ENCODE results near the gene RTL5. TPM values are rescaled to one million over a fixed set of nuclear protein-coding genes. Genes with fewer than 3 reads are reported as not detected.
"Not testable (repeated sequence)": the region's sequence is repeated elsewhere in the genome, so short reads cannot be mapped to it uniquely, and the experiment has no call there.

Gene RTL5
- total RNA-seq (2021) (8.4 and 11.5 TPM in 2 replicates), Bru-seq, nascent RNA (percentile 49 among the genes with signal in this experiment), BruChase-seq, experiment 1, labeled RNA remaining after a 2-hour chase (percentile 67 among the genes with signal in this experiment), BruChase-seq, experiment 2, labeled RNA remaining after a 6-hour chase (percentile 84 among the genes with signal in this experiment)
- long read RNA-seq, full-length matches to known transcripts = 7 of 7 reads
- long read RNA-seq, partial matches to known transcripts = 0 of 7 reads
- long read RNA-seq, other reads (novel, unspliced or antisense) = 0 of 7 reads

DNA sequence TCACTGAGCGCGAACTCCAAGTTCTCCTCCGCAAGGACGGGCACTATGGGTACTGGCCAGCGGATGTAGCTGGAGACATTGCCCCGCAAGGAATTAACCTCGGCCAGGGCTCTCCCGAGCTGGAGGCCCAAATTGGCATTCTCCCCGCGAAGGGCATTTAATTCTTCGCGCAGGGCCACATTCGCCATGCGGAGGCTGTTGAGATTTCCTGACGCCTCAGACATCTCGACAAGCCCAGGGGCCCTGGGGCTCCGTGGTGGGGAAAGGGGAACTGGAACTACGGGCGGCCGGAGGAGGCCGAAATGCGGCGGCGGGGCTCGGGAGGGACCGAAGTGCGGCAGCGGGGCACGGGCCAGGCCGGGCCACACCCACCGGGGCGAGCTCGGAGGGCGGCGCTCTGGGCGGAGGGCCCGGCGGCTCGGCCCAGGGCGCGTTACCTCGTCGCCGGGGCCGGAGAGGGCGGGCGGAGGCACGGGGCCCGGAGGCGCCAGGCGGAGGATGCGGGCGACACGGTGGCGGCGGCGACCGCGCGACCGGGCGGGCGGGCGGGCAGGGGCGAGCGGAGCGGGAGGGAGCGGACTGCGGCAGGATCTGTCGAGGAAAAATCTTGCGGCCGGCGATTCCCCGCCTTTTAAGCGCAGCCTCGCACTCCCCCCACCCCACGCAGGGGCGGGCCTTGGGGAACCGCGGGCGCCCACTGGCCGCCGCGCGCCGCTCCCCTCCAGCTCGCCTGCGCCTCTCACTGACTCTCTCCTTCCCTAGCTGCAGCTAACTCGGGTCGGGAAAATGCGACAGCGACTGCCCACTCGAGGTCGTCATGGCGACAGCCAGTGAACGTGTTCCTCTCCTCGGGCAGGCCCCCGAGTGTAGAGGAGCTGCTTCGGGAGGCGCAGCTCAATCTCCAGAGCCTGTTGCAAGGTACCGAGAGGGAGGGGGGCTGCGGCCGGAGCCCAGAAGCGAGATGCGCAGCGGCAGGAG, at the start of gene RTL5:
TSS of gene RTL5 (minus strand) at position 599 of the 978 bp plus-strand sequence.
- DNase-seq (ENCODE audit: low spot score) = peak; percentile 92
- ChIA-PET POLR2A (ENCODE audit: low non-redundant PET) (interaction anchor here (0.5 kb wide), 1 partner anchor 57 kb away, joined by 4 read pairs; no protein-coding TSS in a partner anchor), CTCF (interaction anchor here (1.0 kb wide), 1 partner anchor 110 kb away, joined by 3 read pairs; no protein-coding TSS in a partner anchor)
- H3K36me3 ChIP-seq (ENCODE audit: insufficient read depth, low read length, poor library complexity, severe bottlenecking) = no peaks in the 10 kb centered on the region
- no peaks in the 10 kb centered on the region for H3K4me1 ChIP-seq (ENCODE audit: insufficient read depth, low read length, poor library complexity, severe bottlenecking)
- no TSS peak for BruUV-seq (replicated peaks)
- H3K27ac ChIP-seq (ENCODE audit: low read depth, low read length, poor library complexity, severe bottlenecking) = no peak within 1 kb of the TSS
- no peaks in the 10 kb centered on the region for H3K27me3 ChIP-seq (replicated peaks; ENCODE audit: insufficient read depth, low read depth, low read length, poor library complexity)
- intact Hi-C loops (cut with micrococcal nuclease; ENCODE audit: unreplicated experiment) = no loop called here
- peak within 1 kb of the TSS; percentile 51 for H3K4me3 ChIP-seq (ENCODE audit: low read depth, low read length, poor library complexity, severe bottlenecking)
- no peaks in the 10 kb centered on the region for H3K9me3 ChIP-seq (ENCODE audit: low read depth, low read length, poor library complexity, severe bottlenecking)
- TF ChIP-seq EZH2 (IDR thresholded peaks at IDR 0.05; ENCODE audit: borderline replicate concordance, low read depth, low read length, poor library complexity, severe bottlenecking) = no peak
- TF ChIP-seq, protein P1, sequence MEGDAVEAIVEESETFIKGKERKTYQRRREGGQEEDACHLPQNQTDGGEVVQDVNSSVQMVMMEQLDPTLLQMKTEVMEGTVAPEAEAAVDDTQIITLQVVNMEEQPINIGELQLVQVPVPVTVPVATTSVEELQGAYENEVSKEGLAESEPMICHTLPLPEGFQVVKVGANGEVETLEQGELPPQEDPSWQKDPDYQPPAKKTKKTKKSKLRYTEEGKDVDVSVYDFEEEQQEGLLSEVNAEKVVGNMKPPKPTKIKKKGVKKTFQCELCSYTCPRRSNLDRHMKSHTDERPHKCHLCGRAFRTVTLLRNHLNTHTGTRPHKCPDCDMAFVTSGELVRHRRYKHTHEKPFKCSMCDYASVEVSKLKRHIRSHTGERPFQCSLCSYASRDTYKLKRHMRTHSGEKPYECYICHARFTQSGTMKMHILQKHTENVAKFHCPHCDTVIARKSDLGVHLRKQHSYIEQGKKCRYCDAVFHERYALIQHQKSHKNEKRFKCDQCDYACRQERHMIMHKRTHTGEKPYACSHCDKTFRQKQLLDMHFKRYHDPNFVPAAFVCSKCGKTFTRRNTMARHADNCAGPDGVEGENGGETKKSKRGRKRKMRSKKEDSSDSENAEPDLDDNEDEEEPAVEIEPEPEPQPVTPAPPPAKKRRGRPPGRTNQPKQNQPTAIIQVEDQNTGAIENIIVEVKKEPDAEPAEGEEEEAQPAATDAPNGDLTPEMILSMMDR (conservative IDR thresholded peaks at IDR 0.05; ENCODE audit: low read depth, low read length) = no peak

DNA sequence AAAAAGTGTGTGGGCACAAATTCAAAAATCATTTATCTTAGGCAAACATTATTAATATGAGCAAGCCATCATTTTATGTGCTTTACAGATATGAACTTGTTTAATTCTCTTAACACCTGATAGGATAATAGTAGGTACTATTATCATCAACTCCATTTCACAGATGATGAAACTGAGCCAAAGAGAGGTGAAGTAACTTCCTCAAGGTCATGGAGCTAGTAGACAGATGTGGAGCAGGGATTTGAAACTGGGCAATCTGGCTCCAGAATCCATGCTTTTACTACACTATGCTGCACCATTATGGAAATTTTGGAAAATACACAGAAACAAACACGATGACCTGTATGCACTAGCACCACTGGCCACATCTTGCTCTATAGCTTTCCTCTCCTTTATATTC, 48.8 kb upstream of the RTL5 start:
- Histone ChIP-seq H3K27me3 (replicated peaks; ENCODE audit: insufficient read depth, low read depth, low read length, poor library complexity) (no peaks in the 10 kb centered on the region), H3K9me3 (ENCODE audit: low read depth, low read length, poor library complexity, severe bottlenecking) (no peaks in the 10 kb centered on the region), H3K27ac (ENCODE audit: low read depth, low read length, poor library complexity, severe bottlenecking) (peak overlapping the region; percentile 85), H3K36me3 (ENCODE audit: insufficient read depth, low read length, poor library complexity, severe bottlenecking) (no peaks in the 10 kb centered on the region), H3K4me1 (ENCODE audit: insufficient read depth, low read length, poor library complexity, severe bottlenecking) (no peaks in the 10 kb centered on the region), H3K4me3 (ENCODE audit: low read depth, low read length, poor library complexity, severe bottlenecking) (peak overlapping the region; percentile 61)
- intact Hi-C loops (cut with micrococcal nuclease; ENCODE audit: unreplicated experiment) = no loop called here
- no TSS peak for BruUV-seq (replicated peaks)
- no peak for TF ChIP-seq EZH2 (IDR thresholded peaks at IDR 0.05; ENCODE audit: borderline replicate concordance, low read depth, low read length, poor library complexity, severe bottlenecking)
- TF ChIP-seq, protein P1 (conservative IDR thresholded peaks at IDR 0.05; ENCODE audit: low read depth, low read length) = no peak
- no peak for DNase-seq (ENCODE audit: low spot score)
- POLR2A ChIA-PET (ENCODE audit: low non-redundant PET) = no interaction called here
- CTCF ChIA-PET = no interaction called here

DNA sequence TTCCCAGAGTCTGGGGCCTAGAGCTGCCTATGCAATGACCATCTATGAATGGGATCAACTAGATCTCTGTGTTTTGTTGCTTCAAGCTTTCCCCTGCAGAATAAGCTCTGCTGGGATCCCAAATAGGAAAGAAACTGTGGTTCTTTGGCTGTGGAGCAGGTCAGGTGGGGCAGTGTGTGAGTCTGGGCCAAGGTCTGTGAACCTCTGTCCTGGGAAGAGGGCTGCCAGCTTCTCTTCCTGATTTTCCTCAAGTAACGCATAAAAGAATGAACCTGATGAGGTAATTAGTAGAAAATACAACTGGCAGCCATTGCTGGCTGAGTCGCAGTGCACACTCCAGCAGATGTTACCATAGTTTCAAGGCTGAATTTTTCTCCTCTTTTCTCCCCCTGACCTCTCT, 45.3 kb upstream of the RTL5 start:
- Histone ChIP-seq H3K4me1 (ENCODE audit: insufficient read depth, low read length, poor library complexity, severe bottlenecking) (no peaks in the 10 kb centered on the region), H3K27ac (ENCODE audit: low read depth, low read length, poor library complexity, severe bottlenecking) (no peak overlapping the region), H3K36me3 (ENCODE audit: insufficient read depth, low read length, poor library complexity, severe bottlenecking) (no peaks in the 10 kb centered on the region), H3K27me3 (replicated peaks; ENCODE audit: insufficient read depth, low read depth, low read length, poor library complexity) (no peaks in the 10 kb centered on the region), H3K9me3 (ENCODE audit: low read depth, low read length, poor library complexity, severe bottlenecking) (no peaks in the 10 kb centered on the region), H3K4me3 (ENCODE audit: low read depth, low read length, poor library complexity, severe bottlenecking) (no peak overlapping the region)
- ChIA-PET POLR2A (ENCODE audit: low non-redundant PET) (no interaction called here), CTCF (no interaction called here)
- TF ChIP-seq EZH2 (IDR thresholded peaks at IDR 0.05; ENCODE audit: borderline replicate concordance, low read depth, low read length, poor library complexity, severe bottlenecking) = no peak
- TF ChIP-seq, protein P1 (conservative IDR thresholded peaks at IDR 0.05; ENCODE audit: low read depth, low read length) = no peak
- intact Hi-C loops (cut with micrococcal nuclease; ENCODE audit: unreplicated experiment) = no loop called here
- no peak for DNase-seq (ENCODE audit: low spot score)
- no TSS peak for BruUV-seq (replicated peaks)

DNA sequence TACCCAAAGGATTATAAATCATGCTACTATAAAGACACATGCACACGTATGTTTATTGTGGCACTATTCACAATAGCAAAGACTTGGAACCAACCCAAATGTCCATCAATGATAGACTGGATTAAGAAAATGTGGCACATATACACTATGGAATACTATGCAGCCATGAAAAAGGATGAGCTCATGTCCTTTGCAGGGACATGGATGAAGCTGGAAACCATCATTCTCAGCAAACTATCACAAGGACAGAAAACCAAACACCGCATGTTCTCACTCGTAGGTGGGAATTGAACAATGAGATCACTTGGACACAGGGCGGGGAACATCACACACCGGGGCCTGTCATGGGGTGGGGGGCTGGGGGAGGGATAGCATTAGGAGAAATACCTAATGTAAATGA, 44.6 kb upstream of the RTL5 start:
- POLR2A ChIA-PET (ENCODE audit: low non-redundant PET); intact Hi-C loops (cut with micrococcal nuclease; ENCODE audit: unreplicated experiment); H3K27me3 ChIP-seq (replicated peaks; ENCODE audit: insufficient read depth, low read depth, low read length, poor library complexity); CTCF ChIA-PET; DNase-seq (ENCODE audit: low spot score); H3K4me1 ChIP-seq (ENCODE audit: insufficient read depth, low read length, poor library complexity, severe bottlenecking); H3K4me3 ChIP-seq (ENCODE audit: low read depth, low read length, poor library complexity, severe bottlenecking); BruUV-seq (replicated peaks); H3K9me3 ChIP-seq (ENCODE audit: low read depth, low read length, poor library complexity, severe bottlenecking); H3K27ac ChIP-seq (ENCODE audit: low read depth, low read length, poor library complexity, severe bottlenecking); H3K36me3 ChIP-seq (ENCODE audit: insufficient read depth, low read length, poor library complexity, severe bottlenecking): not testable (repeated sequence)

Data from A673 (cell line).